ENCODE results near the gene CACNA1G. TPM values are rescaled to one million over a fixed set of nuclear protein-coding genes. Genes with fewer than 3 reads are reported as not detected.

CACNA1G gene
- total and polyA plus RNA-seq, 2 experiments from 2014 or later = 3.5 to 4.8 TPM

GRCh38 chr17:50611634-50612033 lies 51.1 kb downstream of the CACNA1G start:
- Histone ChIP-seq H3K4me2 (no peak overlapping the region), H3K36me3 (replicated peaks; ENCODE audit: insufficient read depth, low read depth) (no peaks in the 10 kb centered on the region), H3K27ac (no peak overlapping the region), H3K9me2 (replicated peaks; ENCODE audit: insufficient read depth) (no peaks in the 10 kb centered on the region), H3K9me3 (ENCODE audit: low read depth) (no peaks in the 10 kb centered on the region), H4K20me1 (ENCODE audit: insufficient read depth, poor library complexity, severe bottlenecking) (no peaks in the 10 kb centered on the region), H3K27me3 (no peaks in the 10 kb centered on the region), H3K79me2 (no peaks in the 10 kb centered on the region), H3K4me1 (ENCODE audit: insufficient read depth) (peaks cover 2% of the 10 kb centered on the region), H2AFZ (no peak overlapping the region), H3K4me3 (no peak overlapping the region)
- DNase-seq (ENCODE audit: low spot score) = no peak
- whole genome bisulfite sequencing (ENCODE audit: low lambda C conversion rate, missing lambda C conversion rate) = 87% methylated on average over 6 of the region's 6 CpGs
- TF ChIP-seq EZH2phosphoT487 (IDR thresholded peaks at IDR 0.05; ENCODE audit: low read depth, severe bottlenecking, unreplicated experiment) (no peak), EZH2 (IDR thresholded peaks at IDR 0.05; ENCODE audit: borderline replicate concordance) (no peak)
- TF ChIP-seq, protein P1, sequence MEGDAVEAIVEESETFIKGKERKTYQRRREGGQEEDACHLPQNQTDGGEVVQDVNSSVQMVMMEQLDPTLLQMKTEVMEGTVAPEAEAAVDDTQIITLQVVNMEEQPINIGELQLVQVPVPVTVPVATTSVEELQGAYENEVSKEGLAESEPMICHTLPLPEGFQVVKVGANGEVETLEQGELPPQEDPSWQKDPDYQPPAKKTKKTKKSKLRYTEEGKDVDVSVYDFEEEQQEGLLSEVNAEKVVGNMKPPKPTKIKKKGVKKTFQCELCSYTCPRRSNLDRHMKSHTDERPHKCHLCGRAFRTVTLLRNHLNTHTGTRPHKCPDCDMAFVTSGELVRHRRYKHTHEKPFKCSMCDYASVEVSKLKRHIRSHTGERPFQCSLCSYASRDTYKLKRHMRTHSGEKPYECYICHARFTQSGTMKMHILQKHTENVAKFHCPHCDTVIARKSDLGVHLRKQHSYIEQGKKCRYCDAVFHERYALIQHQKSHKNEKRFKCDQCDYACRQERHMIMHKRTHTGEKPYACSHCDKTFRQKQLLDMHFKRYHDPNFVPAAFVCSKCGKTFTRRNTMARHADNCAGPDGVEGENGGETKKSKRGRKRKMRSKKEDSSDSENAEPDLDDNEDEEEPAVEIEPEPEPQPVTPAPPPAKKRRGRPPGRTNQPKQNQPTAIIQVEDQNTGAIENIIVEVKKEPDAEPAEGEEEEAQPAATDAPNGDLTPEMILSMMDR (IDR thresholded peaks at IDR 0.05; ENCODE audit: poor library complexity) = no peak

DNA sequence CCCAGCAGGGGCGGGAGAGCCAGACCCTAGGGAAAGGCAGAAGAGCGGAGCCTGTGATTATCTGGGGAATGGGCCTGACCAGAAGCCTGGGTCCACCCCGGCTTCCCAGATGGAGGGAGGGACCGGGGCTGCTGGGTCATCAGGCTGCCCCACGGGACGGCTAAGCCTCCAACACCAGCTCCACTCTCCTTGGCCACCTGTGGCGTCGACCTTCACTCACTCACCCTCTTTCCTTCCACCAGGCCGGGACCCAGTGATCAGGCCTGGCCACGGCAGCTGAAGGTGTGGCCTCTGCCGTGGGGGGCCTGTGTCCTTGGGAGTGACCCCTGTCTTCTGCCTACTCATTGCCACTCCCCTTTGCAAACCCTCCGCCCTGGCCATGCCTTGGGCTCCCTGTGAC lies 51.8 kb downstream of the CACNA1G start:
- 86% methylated on average over 12 of the region's 12 CpGs for WGBS (ENCODE audit: low lambda C conversion rate, missing lambda C conversion rate)
- no peaks in the 10 kb centered on the region for H3K9me2 ChIP-seq (replicated peaks; ENCODE audit: insufficient read depth)

GRCh38 chr17:50613007-50613992 lies 52.8 kb downstream of the CACNA1G start:
- TF ChIP-seq, protein P1 (IDR thresholded peaks at IDR 0.05; ENCODE audit: poor library complexity) = peak; percentile 19
- TF ChIP-seq EZH2phosphoT487 (IDR thresholded peaks at IDR 0.05; ENCODE audit: low read depth, severe bottlenecking, unreplicated experiment) = no peak
- Histone ChIP-seq H3K9me2 (replicated peaks; ENCODE audit: insufficient read depth) (no peaks in the 10 kb centered on the region), H3K79me2 (no peaks in the 10 kb centered on the region), H3K4me3 (no peak overlapping the region), H3K4me2 (no peak overlapping the region), H4K20me1 (ENCODE audit: insufficient read depth, poor library complexity, severe bottlenecking) (no peaks in the 10 kb centered on the region), H3K27ac (no peak overlapping the region), H3K27me3 (no peaks in the 10 kb centered on the region), H3K36me3 (replicated peaks; ENCODE audit: insufficient read depth, low read depth) (no peaks in the 10 kb centered on the region), H3K9me3 (ENCODE audit: low read depth) (no peaks in the 10 kb centered on the region), H2AFZ (no peak overlapping the region), H3K4me1 (ENCODE audit: insufficient read depth) (peaks cover 2% of the 10 kb centered on the region)
- 85% methylated on average over 26 of the region's 26 CpGs for WGBS (ENCODE audit: low lambda C conversion rate, missing lambda C conversion rate)
- DNase-seq (ENCODE audit: low spot score) = no peak

More for the DNA sequence above, 51.8 kb downstream of the CACNA1G start:
- Histone ChIP-seq H3K36me3 (replicated peaks; ENCODE audit: insufficient read depth, low read depth) (no peaks in the 10 kb centered on the region), H3K79me2 (no peaks in the 10 kb centered on the region), H3K4me3 (no peak overlapping the region), H4K20me1 (ENCODE audit: insufficient read depth, poor library complexity, severe bottlenecking) (no peaks in the 10 kb centered on the region), H3K4me1 (ENCODE audit: insufficient read depth) (peaks cover 2% of the 10 kb centered on the region), H3K9me3 (ENCODE audit: low read depth) (no peaks in the 10 kb centered on the region), H3K4me2 (no peak overlapping the region), H3K27ac (no peak overlapping the region), H3K27me3 (no peaks in the 10 kb centered on the region), H2AFZ (no peak overlapping the region)
- DNase-seq (ENCODE audit: low spot score) = no peak
- no peak for TF ChIP-seq EZH2phosphoT487 (IDR thresholded peaks at IDR 0.05; ENCODE audit: low read depth, severe bottlenecking, unreplicated experiment)
- TF ChIP-seq EZH2 (IDR thresholded peaks at IDR 0.05; ENCODE audit: borderline replicate concordance) = no peak
- TF ChIP-seq, protein P1 (IDR thresholded peaks at IDR 0.05; ENCODE audit: poor library complexity) = no peak

Measured in hepatocyte (in vitro differentiated cells).